ENCODE data around the gene PCGF3.

The PCGF3 gene, protein sequence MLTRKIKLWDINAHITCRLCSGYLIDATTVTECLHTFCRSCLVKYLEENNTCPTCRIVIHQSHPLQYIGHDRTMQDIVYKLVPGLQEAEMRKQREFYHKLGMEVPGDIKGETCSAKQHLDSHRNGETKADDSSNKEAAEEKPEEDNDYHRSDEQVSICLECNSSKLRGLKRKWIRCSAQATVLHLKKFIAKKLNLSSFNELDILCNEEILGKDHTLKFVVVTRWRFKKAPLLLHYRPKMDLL
- 40.0 to 57.6 (median 45.7) reads per million in 4 donors for total RNA-seq

DNA sequence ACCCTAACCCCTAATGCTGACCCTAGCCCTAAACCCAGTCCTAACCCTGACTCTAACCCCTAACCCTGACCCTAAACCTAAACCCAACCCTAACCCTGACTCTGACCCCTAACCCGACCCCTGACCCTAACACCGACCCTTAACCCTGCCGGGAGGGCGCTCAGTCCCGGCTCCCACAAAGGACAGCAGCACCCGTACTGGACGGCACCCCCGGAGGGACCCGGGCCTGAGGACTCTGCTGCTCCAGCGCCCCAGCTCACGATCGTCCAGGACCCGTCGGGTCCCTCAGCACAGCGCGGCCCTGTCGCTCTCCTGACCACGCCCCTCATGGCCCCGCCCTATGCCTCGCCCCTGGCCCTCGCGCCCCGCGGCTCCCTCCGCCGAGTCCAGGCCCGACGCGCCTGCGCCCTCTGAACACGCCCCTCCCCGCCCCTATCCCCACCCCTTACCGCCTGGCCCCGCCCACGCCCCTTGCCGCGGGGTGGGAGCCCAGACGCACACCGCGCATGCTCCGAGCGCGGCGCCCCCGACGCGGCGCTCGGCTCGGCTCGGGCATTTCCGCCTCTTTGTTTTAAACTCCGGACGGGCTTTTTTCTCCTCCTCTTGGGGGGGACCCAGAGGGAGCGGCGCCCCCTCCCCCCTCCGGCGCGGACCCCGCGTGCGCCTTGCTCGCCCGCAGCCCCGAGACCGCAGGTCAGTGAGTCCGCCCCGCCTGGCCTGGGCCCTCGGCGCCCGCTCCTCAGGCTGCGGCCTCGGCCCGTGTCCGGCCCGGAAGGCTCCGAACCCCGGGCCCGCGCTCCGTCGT is at the start of gene PCGF3:
Gene PCGF3 (plus strand): TSS at position 555 of the 805 bp plus-strand sequence. CDS start 27,849 bp downstream, outside the sequence.
- peak; percentile 93 to 95 (median 95) for DNase-seq

DNA sequence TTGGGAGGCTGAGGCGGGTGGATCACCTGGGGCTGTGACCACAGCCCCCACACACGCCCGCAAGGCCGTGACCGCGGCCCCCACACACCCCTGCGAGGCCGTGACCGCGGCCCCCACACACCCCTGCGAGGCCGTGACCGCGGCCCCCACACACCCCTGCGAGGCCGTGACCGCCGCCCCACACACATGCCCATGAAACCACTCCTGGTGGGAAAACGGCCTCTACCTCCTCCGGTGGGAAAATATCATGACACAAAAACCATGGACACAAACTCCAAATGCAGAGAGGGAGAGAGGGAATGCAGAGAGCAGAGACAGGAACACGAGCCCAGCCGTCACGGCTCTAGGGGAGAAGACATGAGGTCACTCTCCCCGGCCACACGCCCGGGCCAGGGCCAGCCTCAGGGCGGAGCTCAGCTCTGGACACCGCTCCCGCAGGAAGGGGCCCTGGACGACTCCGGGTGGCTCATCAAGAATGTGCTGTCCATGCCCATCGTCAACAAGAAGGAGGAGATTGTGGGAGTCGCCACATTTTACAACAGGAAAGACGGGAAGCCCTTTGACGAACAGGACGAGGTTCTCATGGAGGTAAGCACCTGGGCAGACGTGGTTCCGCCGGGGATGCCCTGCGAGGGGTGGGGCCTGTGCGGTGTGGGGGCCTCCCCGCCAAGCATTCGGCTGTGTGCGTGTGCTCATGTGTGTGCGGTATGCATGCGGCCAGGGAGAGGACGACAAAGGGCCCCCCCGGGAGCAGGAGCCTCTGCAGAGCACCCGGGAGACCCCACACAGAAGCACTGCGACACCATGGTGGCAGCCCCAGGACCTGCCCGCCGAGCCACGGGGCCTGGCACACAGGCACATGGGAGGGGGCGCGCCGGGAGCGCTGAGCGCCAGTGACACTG is 48.9 kb upstream of the PCGF3 start:
- no peak for DNase-seq

DNA sequence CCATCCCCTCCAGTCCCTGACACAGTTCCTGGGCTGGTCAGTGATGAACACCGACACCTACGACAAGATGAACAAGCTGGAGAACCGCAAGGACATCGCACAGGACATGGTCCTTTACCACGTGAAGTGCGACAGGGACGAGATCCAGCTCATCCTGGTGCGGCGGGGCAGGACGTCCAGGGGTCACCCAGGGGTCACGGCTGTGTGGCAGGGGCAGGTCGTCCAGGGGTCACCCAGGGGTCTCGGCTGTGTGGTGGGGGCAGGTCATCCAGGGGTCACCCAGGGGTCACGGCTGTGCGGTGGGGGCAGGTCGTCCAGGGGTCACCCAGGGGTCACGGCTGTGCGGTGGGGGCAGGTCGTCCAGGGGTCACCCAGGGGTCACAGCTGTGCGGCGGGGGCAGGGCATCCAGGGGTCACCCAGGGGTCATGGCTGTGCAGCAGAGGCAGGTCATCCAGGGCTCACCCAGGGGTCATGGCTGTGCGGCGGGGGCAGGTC is 48.2 kb upstream of the PCGF3 start:
- DNase-seq = no peak

DNA sequence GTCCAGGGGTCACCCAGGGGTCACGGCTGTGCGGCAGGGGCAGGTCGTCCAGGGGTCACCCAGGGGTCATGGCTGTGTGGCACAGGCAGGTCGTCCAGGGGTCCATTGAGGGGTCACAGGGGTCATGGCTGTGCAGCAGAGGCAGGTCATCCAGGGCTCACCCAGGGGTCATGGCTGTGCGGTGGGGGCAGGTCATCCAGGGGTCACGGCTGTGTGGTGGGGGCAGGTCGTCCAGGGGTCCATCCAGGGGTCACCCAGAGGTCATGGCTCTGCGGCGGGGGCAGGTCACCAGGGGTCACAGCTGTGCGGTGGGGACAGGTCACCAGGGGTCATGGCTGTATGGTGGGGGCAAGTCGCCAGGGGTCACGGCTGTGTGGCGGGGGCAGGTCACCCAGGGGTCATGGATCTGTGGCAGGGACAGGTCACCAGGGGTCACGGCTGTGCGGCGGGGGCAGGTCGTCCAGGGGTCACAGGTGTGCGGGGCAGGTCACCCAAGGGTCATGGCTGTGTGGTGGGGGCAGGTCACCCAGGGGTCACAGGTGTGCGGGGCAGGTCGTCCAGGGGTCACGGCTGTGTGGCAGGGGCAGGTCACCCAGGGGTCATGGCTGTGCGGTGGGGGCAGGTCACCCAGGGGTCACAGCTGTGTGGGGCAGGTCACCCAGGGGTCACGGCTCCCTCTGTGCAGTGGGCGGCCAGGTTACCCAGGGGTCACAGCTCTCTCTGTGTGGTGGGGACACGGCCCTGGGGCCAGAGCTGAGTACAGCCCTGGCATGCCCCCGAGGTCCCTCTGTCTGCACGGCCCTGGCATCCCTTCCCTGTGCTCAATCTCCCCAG is 47.6 kb upstream of the PCGF3 start:
- no peak for DNase-seq

DNA sequence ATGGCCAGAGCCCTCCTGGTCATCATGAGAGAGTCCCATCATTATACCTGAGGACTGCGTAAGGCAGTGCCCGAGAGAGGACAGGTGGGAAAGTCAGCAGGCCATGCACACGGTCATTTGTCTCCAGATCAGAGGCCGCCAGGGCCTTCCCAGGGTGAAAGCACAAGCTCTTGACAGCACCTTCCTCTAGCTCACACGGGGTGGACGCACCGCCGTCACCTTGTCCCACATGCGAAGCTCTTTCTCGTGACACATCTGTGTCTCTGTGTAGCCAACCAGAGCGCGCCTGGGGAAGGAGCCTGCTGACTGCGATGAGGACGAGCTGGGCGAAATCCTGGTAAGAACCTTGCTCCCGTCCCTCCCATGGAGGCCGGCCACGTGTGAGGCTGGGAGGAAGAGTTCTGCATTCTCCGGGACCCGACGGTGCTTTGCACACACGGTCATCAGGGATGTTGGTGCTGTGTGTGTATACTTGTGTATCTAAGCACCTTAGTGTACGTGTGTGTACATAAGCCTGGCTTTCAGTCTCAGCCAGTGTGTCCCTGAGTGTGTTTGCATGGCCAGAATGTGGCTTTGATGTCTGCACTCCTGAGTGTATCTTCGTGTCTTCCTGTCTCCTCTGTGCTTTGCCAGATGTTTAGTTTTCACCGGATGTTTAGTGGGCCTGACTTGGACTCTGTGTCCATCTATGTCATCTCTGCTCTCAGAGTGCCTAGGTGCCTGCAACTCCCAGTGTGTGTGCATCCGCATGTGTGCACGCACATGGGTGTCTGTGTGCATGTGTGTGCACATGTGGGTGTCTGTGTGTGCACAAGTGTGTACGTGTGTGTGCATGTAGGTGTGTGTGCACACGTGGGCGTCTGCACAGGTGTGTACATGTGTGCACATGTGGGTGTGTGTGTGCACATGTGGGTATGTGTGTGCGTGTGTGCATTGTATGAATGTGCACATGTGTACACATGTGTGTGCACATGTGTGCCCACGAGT is 46.7 kb upstream of the PCGF3 start:
- no peak for DNase-seq

DNA sequence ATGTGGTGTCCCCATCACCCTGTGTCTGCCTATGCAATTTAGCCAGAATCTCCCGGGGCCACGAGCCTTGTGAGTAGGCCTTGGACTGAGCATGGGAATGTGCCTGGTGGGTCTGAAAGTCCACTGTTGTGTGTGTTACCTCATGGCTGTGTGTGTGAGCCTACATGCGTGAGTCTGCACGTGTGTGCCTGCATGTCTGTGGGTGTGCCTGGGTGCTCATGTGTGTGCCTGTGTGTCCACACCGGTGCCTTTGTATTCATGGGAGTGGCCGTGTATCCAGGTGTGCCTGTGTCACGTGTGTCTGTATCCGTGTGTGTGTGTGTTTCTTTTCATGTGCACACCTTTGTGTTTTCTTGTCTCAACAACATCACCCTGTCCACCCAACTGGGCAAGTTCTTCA is 45.8 kb upstream of the PCGF3 start:
- no peak for DNase-seq

DNA sequence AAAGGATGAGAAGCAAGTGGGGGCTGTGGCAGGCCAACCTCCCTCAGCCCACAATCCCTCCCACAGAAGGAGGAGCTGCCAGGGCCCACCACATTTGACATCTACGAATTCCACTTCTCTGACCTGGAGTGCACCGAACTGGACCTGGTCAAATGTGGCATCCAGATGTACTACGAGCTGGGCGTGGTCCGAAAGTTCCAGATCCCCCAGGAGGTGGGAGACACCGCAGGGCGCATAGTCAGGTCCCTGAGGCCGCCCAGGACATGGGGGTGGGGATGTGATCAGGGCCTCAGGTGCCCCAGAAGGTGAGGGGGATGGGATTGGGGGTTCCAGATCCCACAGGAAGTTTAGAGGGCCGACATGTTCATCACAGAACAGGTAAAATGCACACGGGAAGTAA is 45.2 kb upstream of the PCGF3 start:
- no peak for DNase-seq

DNA sequence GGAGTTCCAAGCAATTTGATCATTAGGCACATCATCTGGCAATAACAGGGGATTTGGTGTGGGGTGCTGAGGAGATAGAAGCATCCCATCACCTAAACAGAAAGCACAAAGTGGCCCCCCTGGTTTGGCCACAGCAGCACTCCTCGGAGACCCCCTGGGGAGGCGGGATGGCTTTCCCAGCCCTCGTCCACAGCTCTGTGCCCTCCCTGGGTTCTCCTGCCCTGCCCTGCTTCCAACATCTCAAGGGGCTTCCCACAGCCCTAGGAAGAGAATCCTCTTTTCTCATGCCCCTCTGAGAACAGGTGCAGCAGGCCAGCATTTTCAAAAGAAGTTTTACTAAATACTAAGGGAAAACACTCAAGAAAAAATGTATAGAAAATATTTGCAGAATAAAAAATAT is 44.4 kb upstream of the PCGF3 start:
- no peak for DNase-seq

DNA sequence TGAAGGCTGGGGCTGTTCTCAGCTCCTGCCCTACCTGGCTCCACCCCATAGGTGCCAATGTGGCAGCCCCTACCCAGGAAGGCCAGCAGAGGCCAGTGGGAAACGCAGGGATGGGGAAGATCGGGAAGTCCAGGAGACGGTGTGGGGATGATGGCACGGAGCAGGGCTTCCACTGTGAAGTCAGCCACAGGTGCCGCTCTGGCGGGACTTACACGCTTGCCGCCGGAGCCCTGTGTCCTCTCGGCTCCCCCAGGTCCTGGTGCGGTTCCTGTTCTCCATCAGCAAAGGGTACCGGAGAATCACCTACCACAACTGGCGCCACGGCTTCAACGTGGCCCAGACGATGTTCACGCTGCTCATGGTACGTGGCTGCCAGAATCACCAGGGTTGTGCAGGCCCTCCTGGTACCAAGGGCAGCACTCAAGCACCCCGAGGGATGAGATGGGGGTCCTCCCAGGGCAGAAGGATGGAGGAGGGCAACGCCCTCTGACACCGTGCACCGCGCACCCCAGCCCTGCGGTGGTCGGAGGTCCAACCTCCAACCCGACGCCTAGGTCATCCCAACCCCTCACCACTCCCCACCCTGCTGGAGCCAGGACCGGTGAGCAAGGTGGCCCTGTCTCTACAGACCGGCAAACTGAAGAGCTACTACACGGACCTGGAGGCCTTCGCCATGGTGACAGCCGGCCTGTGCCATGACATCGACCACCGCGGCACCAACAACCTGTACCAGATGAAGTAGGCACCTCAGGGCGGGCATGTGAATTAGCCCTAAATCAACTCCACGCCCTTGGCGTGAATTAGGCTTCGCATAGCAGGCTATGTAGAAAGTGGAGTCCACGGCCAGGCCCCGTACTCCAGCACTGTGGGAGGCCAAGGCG is 43.5 kb upstream of the PCGF3 start:
- DNase-seq = no peak

DNA sequence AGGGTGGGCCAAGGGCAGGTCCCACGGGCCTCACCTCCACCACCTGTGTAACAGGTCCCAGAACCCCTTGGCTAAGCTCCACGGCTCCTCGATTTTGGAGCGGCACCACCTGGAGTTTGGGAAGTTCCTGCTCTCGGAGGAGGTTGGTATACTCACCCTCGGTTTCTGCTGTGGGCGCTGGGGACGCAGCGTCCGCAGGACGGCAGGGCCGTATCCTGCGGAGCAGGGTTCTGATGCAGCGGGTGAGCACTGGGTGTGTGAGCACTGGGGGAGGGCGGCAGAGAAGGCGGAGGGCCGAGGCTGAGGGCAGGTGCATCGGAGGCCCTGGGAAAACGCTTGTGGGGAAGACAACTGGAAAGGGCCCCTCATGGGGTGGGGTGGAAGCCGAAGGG is 42.6 kb upstream of the PCGF3 start:
- DNase-seq = no peak

DNA sequence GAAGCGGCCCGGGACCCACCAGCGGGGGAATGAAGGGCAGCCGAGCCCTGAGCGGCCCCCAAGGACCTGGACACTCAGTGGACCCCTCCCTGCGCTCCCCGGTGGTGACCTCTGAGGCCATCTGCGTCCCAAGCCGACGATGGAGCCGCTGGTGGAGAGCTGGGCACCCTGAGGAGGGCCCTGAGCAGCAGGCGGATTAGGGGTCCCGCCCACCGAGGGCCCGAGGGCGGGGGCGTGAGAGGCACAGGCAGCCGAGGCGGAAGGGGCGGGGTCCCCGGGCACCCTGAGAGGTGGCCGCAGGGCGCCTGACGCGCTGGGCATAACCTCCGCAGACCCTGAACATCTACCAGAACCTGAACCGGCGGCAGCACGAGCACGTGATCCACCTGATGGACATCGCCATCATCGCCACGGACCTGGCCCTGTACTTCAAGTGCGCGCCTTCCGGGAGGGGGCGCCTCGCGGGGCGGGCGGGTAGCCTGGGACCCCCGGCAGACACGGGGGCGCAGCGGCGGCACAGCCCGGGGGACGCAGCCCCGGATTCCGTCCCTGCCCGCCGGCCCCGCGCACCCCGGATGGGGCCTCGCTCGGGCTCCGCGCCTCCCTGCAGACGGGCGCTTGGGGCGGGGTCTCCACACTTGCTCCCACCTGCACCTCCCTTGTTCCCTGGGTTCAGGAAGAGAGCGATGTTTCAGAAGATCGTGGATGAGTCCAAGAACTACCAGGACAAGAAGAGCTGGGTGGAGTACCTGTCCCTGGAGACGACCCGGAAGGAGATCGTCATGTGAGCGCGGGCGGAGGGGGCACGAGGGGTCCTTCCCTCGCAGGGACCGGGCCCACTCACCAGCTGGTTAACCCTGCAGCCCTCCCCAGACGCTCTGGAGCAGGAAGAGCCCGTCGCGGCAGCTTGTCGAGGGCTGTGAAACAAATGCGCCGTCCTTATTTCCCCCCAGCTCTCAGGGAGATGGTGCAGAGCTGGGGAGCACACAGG is 41.9 kb upstream of the PCGF3 start:
- DNase-seq = peak; percentile 45 to 76 (median 66)

DNA sequence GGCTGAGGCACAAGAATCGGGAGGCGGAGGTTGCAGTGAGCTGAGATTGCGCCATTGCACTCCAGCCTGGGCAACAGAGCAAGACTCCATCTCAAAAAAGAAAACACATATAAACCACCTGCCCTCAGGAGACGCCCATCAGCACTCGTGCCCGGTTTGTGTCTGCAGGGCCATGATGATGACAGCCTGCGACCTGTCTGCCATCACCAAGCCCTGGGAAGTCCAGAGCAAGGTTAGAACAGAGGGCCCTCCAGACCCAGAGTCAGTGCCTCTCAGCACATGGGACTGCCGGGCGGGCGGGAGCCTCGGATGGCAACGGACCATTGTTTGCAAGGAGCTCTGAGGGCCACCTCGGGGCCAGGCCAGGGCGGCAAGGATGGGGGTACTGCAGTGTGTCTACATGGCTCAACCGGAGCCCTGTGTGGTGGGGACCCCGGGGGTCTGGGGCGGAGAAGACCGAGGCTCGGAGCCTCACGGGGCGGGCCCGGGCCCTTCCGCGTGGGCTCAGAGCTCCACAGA is 40.9 kb upstream of the PCGF3 start:
- no peak for DNase-seq

DNA sequence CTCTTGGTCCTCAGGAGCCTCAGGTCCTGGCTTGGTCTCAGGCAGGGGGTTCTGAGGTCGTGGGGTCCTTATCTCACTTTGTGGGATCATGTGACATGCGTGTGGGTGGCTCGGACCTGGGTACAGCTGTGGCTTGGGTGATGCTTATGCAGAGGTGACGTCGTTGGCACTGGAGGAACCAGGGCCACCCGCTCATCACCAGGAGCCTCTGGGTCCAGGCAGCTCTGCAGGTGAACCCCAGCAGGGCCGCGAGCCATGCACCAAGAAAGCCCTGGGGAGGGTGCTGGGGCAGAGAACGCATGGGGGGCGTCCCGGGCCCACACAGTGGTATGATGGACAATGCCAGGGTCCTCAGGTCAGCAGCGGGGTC is 40.3 kb upstream of the PCGF3 start:
- DNase-seq = no peak

DNA sequence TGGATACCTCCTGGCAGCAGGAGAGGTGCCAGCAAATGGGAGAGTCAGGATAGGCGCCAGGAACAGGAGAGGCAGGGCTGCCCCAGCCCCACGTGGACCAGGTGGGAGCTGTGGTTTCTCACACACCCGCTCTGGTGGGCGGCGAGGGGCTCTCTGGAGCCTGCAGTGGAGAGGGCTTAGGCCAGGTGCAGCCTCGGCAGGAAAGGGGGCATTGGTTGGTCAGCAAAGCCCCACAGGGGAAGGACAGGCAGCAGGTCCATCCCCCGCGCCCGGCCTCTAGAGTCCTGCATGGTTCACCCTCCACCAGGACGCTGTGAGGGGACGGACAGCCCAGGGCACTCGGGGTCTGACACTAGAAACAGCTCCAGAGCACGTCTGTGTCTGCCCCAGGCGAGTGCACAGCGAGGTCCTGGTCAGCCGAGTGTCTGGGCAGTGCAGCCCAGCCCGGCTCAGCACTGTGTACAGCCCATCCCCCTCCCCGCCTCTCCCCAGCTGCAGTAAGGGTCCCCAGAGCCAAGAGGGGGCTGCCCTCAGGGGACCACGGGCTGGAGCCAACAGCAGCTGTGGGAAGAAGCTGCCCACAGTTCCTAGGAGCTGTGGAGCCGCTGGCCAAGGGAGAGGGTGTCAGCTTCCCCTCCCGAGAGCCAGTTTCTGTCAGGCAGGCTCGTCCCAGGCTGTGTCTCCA is 39.7 kb upstream of the PCGF3 start:
- no peak for DNase-seq

DNA sequence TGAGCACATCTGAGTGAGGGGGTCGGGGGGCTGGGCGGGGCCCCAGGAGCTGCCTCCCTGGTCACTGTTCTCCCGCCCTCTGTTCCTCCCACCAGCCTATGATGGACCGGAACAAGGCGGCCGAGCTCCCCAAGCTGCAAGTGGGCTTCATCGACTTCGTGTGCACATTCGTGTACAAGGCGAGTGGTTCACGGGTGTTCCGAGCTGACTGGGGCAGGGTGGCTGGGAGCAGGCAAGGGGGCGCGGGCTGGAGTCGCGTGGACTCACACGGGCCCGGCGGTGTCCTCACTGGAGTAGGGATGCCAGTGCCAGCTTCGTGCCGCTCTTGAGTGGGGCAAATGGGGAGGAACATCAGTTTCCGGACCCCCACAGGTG is 39.2 kb upstream of the PCGF3 start:
- peak in 1 of 5 donors; percentile 10 for DNase-seq

DNA sequence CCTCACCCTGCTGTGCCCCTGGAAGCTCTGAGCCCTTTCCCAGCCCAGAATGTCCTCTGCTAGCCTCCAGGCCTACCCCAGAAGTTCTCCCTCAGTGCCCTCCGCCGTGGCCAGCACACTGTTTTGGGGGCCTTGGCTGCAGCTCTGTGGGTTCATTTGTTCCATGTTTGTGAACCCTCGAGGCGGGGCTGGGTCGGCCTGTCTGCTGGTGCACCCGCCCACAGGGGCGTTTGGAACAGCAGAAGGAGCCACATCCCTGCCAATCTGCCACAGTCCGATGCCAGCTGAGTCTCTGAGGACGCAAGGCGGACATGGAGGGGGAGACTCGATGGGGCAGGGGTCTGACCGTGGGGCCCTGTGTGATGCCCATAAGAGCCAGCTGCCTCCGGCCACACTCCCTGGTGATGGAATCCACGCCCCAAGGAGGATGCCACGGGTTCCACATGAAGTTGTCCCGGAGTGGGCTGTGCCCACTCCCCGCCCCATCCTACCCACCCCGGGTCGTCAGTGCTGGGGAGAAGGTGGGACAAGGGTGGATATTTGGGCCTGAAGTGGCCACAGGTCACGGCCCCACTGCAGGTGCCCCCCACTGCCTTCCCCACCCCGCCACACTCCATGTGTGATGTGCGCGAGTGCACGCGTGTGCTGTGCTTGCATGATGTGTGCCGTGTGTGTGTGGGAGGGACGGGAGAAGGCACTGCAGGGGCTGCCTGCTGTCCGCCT is 38.6 kb upstream of the PCGF3 start:
- DNase-seq = no peak

DNA sequence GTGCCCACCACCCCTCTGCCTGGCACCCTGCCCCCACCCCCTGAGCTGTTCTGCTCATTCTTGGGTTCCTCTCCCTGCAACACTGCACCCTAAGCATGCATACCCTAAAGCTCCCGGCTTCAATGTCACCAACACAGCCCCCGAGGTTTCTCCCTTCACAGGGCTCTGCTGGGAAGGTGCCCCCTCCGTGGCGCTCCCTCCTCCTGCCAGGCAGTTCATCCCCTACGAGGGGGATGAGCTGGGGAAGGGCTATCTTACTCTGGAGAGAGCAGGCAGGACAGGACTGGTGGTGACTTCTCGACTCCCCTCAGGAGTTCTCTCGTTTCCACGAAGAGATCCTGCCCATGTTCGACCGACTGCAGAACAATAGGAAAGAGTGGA is 38.1 kb upstream of the PCGF3 start:
- no peak for DNase-seq

Measured in T-helper 1 cell (primary cell).